Activated effector memory CD4-positive, alpha-beta T cell treated with anti-CD3 and anti-CD28 coated beads, Interleukin-2, amount 50 U/mL, for 16 hours (primary cell): Measurements from ENCODE around the gene ENAM.
A peak's percentile ranks its signal among the peaks of the same experiment; 100 is the strongest.

Source experiments
- DNase-seq: peaks from one replicate; pipeline ENCODE4 v3.0.0-alpha.2; 2020

Gene ENAM, protein sequence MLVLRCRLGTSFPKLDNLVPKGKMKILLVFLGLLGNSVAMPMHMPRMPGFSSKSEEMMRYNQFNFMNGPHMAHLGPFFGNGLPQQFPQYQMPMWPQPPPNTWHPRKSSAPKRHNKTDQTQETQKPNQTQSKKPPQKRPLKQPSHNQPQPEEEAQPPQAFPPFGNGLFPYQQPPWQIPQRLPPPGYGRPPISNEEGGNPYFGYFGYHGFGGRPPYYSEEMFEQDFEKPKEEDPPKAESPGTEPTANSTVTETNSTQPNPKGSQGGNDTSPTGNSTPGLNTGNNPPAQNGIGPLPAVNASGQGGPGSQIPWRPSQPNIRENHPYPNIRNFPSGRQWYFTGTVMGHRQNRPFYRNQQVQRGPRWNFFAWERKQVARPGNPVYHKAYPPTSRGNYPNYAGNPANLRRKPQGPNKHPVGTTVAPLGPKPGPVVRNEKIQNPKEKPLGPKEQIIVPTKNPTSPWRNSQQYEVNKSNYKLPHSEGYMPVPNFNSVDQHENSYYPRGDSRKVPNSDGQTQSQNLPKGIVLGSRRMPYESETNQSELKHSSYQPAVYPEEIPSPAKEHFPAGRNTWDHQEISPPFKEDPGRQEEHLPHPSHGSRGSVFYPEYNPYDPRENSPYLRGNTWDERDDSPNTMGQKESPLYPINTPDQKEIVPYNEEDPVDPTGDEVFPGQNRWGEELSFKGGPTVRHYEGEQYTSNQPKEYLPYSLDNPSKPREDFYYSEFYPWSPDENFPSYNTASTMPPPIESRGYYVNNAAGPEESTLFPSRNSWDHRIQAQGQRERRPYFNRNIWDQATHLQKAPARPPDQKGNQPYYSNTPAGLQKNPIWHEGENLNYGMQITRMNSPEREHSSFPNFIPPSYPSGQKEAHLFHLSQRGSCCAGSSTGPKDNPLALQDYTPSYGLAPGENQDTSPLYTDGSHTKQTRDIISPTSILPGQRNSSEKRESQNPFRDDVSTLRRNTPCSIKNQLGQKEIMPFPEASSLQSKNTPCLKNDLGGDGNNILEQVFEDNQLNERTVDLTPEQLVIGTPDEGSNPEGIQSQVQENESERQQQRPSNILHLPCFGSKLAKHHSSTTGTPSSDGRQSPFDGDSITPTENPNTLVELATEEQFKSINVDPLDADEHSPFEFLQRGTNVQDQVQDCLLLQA

GRCh38 chr4:70628444-70628843 is at the start of gene ENAM:
Gene ENAM (plus strand): TSS chr4:70628744. CDS start chr4:70629501, 757 bp downstream.
- no peak for DNase-seq

- no peak for DNase-seq
Measured at GRCh38 chr4:70581980-70582379, 46.6 kb upstream of the ENAM start.

DNA sequence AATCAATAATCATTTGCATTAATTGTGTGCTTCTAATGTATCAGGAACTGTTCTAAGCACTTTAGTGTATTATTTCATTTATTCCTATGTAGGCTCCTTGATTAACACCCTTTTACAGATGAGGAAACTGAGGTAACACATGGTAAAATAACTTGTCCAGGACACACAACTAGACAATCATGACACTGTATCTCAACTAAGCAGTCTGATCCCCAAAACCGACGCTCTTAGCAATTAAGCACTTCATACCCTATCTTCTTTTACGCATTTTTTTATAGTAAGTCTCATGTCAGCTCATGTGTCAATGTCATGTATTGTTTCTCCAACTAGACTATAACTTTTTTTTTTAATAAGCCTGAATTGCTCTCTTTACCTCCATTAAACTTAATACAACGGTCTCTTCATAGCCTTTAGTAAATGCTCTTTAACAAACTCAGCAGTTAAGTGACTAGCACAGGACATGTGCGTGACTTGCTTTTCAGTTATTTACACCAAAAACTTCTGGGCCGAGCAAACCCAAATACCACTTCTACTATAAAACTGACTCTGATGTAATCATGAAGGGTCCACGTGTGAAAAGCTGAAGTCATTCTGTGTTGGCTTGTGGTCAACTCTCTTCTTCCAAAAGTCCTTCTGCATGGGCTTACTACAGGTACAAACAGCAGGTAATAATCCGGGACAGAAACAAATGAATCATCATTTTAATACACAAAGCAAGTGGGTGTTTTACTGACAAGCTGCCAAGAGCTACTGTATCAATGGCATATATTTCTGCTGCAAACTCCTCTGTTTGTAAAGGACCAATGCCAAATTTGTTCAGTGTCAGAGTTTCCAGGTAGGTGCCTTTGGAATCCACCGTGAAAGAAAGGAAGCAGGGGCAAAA is 44.4 kb upstream of the ENAM start:
- DNase-seq: no peak

DNA sequence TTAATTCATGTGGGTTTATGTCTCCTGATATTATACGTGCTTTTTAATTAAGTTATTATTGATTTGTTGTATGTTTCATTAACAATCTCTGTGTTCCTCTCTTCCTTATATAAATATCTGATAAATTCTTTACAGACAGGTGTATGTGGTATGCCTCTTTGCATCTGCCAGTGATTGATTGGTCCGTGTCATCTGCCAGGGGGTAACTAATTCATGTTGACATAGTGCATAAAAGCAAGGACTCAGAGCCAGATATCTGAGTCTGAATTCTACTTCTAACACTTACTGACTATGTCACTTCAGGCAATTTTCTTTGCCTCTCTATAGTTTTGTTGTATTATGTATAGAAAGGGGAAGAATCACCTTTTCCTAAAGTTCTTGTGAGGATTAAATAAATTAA is 41.7 kb upstream of the ENAM start:
- DNase-seq: no peak

DNA sequence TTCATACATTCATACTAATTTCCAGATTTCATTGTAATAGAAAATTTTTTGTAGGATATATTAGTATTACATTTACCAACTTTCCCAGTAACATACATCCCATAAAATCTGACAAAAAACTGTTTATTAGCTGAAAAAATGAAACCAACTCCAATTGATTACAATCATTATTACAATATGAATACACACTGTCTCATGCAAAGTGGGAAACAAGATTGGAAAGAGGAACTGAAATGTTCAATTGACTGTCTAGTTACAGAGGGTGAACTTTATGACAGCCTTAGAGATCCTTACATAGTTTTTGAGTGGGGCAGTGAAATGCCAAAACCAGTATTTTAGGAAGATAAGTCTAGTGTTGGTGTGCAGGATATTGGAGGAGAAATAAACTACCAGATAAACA is 38.8 kb upstream of the ENAM start:
- no peak for DNase-seq

- DNase-seq: no peak
Measured at GRCh38 chr4:70591955-70592582, 36.5 kb upstream of the ENAM start, which contains the start of gene AMBN. Gene AMBN (plus strand): TSS chr4:70592256. CDS start chr4:70592359, 103 bp downstream.

- no peak for DNase-seq
Measured at GRCh38 chr4:70594196-70594595, 34.3 kb upstream of the ENAM start.

DNA sequence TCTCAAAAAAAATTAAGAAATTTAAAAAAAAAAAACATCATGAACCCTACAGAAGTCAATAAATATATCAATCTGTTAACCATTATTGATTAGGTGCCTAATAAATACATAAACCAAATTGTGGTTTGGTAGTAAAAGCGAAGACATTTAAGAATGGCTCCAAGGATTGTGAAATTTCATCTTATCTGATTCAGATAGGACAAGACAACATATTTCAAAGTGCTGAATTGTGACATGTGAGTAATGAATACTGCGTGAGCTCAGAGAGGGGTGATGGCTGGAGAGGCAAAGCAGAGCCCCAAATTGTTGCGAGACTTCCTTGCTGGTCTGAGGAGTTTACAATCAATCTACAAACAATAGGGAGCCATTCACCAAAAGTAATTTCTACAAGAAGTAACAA is 28.2 kb upstream of the ENAM start:
- no peak for DNase-seq

DNA sequence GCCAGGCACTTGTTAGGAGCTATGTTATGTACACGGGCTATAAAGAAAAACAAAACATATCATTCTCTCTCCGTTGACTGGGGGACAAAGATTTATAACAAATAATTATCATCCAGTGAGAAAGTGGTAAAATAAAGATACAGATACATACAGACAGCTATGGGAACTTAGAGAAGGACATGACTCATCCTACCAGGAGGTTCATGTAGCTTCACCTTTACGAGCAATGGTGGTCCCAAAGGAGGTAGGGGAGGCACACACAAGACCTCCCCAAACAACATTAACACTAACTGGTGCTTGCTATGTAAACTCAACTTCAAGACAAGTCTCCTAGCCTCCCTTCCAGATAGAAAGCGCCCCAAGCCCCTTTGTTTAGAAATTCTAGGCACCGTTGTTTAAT is 27.6 kb upstream of the ENAM start:
- no peak for DNase-seq

DNA sequence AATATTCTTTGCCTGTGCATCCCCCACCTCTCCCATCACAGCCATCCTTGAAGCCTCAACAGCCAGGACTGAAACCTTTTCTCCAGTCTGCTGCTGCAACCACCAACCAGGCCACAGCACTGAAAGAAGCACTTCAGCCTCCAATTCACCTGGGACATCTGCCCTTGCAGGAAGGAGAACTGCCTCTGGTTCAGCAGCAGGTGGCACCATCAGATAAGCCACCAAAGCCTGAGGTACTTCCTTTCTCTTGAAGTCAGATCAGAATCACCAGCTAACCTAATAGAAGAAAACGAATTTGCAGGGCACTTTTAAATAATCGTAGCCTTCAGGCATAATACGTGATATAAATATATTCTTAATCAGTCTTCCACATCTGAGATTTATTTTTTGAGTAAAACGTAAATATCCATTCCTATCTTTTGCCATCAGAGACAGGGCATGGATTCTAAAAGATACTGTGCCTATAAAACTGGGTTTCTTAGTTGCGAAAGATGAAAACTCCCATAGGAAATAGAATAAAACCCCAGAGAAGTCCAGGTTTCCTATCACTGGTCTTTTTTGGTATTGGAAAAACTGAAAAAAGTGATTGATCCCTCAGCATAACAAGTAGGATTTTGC is 27.0 kb upstream of the ENAM start:
- DNase-seq: peak; percentile 84

DNA sequence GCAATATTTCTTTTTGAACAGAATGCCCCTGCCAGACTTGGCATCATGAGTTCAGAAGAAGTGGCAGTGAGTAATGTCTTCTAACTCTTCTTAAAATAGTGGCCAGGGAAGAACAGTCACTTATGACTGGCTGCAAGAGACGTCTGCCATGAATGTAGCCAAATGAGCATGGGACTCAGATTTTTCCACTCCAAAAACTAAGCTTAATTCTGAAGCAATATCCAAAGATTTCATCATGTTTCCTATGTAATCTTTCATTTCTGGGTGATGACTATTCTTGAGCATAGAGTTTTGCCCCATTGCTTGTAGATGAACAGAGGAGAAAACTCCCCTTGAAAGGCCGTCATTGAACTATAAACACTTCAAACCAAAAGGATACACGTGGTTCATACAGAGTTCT is 24.7 kb upstream of the ENAM start:
- DNase-seq: no peak

DNA sequence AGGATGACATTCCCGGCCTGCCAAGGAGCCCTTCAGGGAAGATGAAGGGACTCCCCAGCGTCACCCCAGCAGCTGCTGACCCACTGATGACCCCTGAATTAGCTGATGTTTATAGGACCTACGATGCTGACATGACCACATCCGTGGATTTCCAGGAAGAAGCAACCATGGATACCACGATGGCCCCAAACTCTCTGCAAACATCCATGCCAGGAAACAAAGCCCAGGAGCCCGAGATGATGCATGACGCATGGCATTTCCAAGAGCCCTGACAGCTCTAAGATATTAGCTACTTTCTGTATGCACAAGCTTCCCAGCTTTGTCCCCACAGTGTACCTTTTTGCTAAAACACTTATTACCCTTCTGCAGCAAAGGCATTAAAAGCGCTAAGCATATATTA is 22.1 kb upstream of the ENAM start:
- DNase-seq: no peak

DNA sequence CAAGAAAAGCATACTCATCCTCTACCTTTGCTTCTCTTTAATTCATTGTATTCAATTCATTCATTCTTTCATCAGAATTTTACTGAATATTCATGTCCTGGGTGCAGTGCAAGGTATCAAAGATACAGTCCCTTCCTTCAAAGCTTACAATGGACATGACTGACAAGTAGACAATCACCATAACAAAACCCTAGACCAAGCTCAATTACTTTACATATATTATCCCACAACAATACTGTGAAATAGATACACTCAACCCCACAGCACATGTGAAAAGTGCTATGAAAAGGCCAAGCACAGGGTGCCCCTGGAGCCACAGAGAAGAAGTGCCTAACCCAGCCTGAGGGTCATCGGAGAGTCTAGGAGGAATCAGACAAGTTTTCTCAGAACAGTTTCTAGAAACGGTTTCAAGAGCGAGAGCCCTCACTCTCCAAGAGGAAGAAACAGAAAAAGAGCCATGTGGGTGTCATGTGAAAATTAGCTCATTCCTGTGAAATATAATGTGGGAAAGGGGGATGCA is 21.1 kb upstream of the ENAM start:
- no peak for DNase-seq

DNA sequence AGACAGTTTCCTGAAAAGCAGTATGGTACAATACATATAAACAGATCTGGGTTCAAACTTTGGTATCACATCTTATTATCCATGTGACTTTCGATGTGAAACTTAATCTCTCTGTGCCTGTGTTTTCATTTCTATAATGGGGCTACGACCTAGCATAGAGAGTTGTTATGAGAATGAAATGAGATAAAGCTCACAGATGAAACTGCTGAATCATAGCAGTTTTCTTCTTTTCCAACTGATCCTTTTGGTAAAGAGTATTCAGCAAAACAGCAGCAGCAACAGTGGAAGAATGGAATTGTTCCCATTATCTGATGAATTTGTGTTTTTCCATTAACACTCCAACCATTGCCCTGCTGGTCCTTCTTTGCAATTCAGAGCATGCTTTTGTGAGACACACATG is 20.2 kb upstream of the ENAM start:
- no peak for DNase-seq

GRCh38 chr4:70613306-70614183 is 15.0 kb upstream of the ENAM start:
- DNase-seq: no peak

DNA sequence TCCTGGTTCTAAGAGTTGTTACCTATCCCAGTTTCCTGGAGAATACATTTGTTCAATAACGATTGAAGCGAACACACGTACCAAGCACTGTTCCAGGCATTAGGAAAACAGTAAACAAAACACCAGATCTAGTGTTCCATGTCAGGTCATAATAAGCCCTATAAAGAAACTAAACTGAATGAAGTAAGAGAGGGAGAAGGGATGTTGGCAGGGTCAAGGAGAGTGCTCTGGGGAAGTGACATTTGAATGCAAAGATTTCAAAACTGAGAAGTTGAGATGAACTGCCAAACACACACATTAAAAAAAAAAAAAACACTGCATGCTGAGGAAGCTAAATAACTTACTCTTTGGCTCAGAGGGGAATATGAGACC is 14.4 kb upstream of the ENAM start:
- no peak for DNase-seq

DNA sequence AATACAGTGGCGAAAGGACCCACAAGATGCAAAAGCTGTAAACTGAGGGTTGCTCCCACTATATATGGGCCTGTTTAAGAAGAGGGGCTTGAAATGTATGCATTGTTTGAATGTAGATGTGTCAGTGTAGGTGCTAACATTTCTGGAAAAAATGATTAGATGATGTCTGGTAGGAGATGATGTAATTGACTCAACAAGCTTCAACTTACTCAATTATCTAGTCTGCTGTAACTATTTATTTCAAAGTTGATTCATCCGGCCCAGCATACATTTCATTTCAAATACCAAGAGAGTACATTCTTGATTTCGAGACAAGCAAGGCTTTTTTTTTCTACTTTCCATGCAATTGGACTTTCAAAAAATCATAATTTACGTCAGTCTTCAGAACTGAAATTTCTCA is 9.3 kb upstream of the ENAM start:
- no peak for DNase-seq

GRCh38 chr4:70619778-70620177 is 8.8 kb upstream of the ENAM start:
- DNase-seq: no peak

DNA sequence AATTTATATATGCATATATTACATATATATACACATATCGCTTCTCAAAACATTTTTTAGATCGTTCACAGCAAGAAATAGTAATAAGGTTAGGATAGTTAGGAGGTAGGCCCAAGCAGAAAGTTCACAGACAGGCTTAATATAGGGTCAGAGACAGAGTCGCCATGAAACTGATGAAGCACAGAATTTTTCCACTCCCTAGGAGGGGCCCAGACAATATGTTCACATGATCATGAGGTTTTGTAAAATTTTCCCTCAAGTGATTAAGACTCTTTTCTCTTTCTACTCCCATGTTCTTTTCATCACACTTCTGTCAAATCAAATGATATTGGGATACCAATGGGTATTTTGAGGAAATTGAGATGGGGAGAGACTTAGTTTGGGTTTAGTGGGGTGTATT is 5.2 kb upstream of the ENAM start:
- no peak for DNase-seq

- DNase-seq: no peak
Measured at GRCh38 chr4:70624226-70624793, 4.2 kb upstream of the ENAM start.
